Measurements from ENCODE around the gene FAM120A.
"Not testable (repeated sequence)": the region's sequence is repeated elsewhere in the genome, so short reads cannot be mapped to it uniquely, and the experiment has no call there.

Gene FAM120A

GRCh38 chr9:93450945-93451815, at the start of gene FAM120A:
FAM120A (plus strand) TSS chr9:93451685; CDS start chr9:93451916, 231 bp downstream.
- DNase-seq (ENCODE audit: low spot score): peak; percentile 95

GRCh38 chr9:93406371-93406770, 45.1 kb upstream of the FAM120A start:
- no peak for DNase-seq (ENCODE audit: low spot score)

GRCh38 chr9:93413530-93413929, 38.0 kb upstream of the FAM120A start:
- DNase-seq (ENCODE audit: low spot score): no peak

- no peak for DNase-seq (ENCODE audit: low spot score)
Observed at GRCh38 chr9:93415176-93415690, 36.3 kb upstream of the FAM120A start.

GRCh38 chr9:93416530-93417235, 34.8 kb upstream of the FAM120A start:
- no peak for DNase-seq (ENCODE audit: low spot score)

- DNase-seq (ENCODE audit: low spot score): no peak
Observed at GRCh38 chr9:93417538-93417937, 33.9 kb upstream of the FAM120A start.

- DNase-seq (ENCODE audit: low spot score): no peak
Observed at GRCh38 chr9:93419023-93419422, 32.5 kb upstream of the FAM120A start.

GRCh38 chr9:93422977-93423616, 28.4 kb upstream of the FAM120A start:
- DNase-seq (ENCODE audit: low spot score): no peak

- no peak for DNase-seq (ENCODE audit: low spot score)
Observed at GRCh38 chr9:93427655-93428379, 23.7 kb upstream of the FAM120A start.

GRCh38 chr9:93431539-93432105, 19.9 kb upstream of the FAM120A start:
- DNase-seq (ENCODE audit: low spot score): no peak

GRCh38 chr9:93432964-93433363, 18.5 kb upstream of the FAM120A start:
- no peak for DNase-seq (ENCODE audit: low spot score)

- no peak for DNase-seq (ENCODE audit: low spot score)
Observed at GRCh38 chr9:93434056-93434455, 17.4 kb upstream of the FAM120A start.

GRCh38 chr9:93435386-93435785, 16.1 kb upstream of the FAM120A start:
- DNase-seq (ENCODE audit: low spot score): no peak

GRCh38 chr9:93436218-93436617, 15.3 kb upstream of the FAM120A start:
- no peak for DNase-seq (ENCODE audit: low spot score)

GRCh38 chr9:93436655-93437407, 14.7 kb upstream of the FAM120A start:
- DNase-seq (ENCODE audit: low spot score): no peak

GRCh38 chr9:93437996-93438395, 13.5 kb upstream of the FAM120A start:
- no peak for DNase-seq (ENCODE audit: low spot score)

GRCh38 chr9:93439301-93439700, 12.2 kb upstream of the FAM120A start:
- DNase-seq (ENCODE audit: low spot score): not testable (repeated sequence)

- DNase-seq (ENCODE audit: low spot score): no peak
Observed at GRCh38 chr9:93440896-93441580, 10.4 kb upstream of the FAM120A start.

GRCh38 chr9:93446073-93446472, 5.4 kb upstream of the FAM120A start:
- DNase-seq (ENCODE audit: low spot score): no peak

- DNase-seq (ENCODE audit: low spot score): no peak
Observed at GRCh38 chr9:93447655-93448054, 3.8 kb upstream of the FAM120A start.

Data from AG20443 (cell line).